ENCODE data around the gene ERCC2. TPM values are rescaled to one million over a fixed set of nuclear protein-coding genes. Genes with fewer than 3 reads are reported as not detected.

Gene ERCC2
- total and polyA plus RNA-seq, 7 donors = 4.2 to 12.9 (median 9.7) TPM

DNA sequence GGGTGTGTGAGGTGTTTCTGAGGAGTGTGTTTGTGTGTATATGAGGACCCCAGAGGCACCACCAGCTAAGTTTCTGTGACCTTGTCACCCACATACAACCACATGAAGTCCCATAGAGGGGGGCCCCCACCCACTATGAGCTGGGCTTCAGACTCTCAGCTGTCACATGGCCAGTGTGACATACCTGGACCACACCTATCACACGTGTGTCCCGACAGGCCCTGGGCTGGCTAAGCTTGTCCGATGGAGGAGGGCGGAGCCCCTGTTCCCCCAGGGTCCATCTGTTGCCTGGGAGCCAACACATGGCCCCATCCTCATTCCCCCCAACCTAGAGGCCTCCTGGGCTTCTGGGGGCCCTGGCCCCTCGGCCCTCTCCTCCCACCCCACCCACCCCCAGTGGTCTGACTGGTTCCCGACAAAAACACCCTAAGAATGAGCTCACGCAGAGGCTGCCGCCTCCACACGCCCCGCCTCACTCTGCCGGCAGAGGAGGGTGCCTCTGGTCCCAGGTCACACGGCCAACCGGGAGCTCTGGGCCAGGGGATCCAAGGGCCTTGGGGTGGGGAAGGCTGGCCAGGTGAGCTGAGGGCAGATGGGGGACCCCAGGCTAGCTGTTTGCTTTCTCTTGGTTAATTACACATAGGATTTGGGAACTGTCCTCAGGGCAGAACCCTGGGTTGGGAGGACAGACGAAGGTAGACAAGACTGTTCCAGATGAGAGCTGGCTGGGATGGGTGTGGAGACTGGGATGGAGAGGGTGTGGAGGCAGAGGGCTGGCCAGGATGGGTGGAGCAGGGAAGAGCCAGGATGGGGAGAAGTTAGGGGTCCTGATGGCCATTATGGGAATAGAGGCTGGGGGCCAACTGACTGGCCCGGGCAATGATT, 25.5 kb downstream of the ERCC2 start:
- no peak overlapping the region for H3K4me3 ChIP-seq
- intact Hi-C loops (cut with DNase I) = no loop called here
- no peaks in the 10 kb centered on the region for H3K9me3 ChIP-seq
- no peak overlapping the region for H3K27ac ChIP-seq
- DNase-seq = no peak
- TF ChIP-seq POLR2AphosphoS5 (IDR thresholded peaks at IDR 0.05) = no peak
- TF ChIP-seq POLR2A (IDR thresholded peaks at IDR 0.05) = no peak
- TF ChIP-seq, protein P1, sequence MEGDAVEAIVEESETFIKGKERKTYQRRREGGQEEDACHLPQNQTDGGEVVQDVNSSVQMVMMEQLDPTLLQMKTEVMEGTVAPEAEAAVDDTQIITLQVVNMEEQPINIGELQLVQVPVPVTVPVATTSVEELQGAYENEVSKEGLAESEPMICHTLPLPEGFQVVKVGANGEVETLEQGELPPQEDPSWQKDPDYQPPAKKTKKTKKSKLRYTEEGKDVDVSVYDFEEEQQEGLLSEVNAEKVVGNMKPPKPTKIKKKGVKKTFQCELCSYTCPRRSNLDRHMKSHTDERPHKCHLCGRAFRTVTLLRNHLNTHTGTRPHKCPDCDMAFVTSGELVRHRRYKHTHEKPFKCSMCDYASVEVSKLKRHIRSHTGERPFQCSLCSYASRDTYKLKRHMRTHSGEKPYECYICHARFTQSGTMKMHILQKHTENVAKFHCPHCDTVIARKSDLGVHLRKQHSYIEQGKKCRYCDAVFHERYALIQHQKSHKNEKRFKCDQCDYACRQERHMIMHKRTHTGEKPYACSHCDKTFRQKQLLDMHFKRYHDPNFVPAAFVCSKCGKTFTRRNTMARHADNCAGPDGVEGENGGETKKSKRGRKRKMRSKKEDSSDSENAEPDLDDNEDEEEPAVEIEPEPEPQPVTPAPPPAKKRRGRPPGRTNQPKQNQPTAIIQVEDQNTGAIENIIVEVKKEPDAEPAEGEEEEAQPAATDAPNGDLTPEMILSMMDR (IDR thresholded peaks at IDR 0.05) = no peak
- TF ChIP-seq EP300 (IDR thresholded peaks at IDR 0.05) = no peak
- WGBS, 2 donors = 21 to 46% methylated on average over 15 of the region's 15 CpGs
- H3K36me3 ChIP-seq = no peaks in the 10 kb centered on the region
- H3K27me3 ChIP-seq = peaks cover 23 to 61% (median 57%) of the 10 kb centered on the region in 3 donors
- peaks cover 0 to 14% (median 7%) of the 10 kb centered on the region in 4 donors for H3K4me1 ChIP-seq

DNA sequence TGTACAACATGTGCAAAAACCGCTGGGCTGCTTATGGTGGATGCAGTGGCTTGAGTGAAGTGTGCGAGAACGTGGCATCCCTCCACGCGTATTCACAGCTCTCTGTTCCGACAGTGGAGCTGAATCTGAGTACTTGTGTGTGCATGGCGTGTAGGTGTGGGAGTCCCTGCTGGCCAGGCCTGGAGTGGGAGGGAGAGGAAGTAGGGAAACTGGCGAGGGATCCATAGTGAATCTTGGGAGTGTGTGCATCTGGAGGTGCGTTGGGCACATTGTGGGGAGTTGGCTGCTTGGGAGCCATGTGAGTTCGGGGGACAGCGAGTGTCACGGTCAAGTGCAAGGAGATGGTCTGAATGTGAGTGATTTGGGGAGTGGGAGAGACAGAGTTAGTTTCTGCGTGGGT, 27.5 kb downstream of the ERCC2 start:
- no peaks in the 10 kb centered on the region for H3K9me3 ChIP-seq
- no peaks in the 10 kb centered on the region for H3K36me3 ChIP-seq
- H3K4me1 ChIP-seq = peaks cover 0 to 21% (median 10%) of the 10 kb centered on the region in 4 donors
- WGBS, 2 donors = 78 to 82% methylated on average over 13 of the region's 13 CpGs
- DNase-seq = no peak
- TF ChIP-seq EP300 (IDR thresholded peaks at IDR 0.05) = no peak
- TF ChIP-seq, protein P1 (IDR thresholded peaks at IDR 0.05) = no peak
- no peak for TF ChIP-seq POLR2A (IDR thresholded peaks at IDR 0.05)
- TF ChIP-seq POLR2AphosphoS5 (IDR thresholded peaks at IDR 0.05) = no peak
- no peak overlapping the region for H3K27ac ChIP-seq
- peaks cover 25 to 73% (median 52%) of the 10 kb centered on the region in 3 donors for H3K27me3 ChIP-seq
- intact Hi-C loops (cut with DNase I) = no loop called here
- no peak overlapping the region for H3K4me3 ChIP-seq

DNA sequence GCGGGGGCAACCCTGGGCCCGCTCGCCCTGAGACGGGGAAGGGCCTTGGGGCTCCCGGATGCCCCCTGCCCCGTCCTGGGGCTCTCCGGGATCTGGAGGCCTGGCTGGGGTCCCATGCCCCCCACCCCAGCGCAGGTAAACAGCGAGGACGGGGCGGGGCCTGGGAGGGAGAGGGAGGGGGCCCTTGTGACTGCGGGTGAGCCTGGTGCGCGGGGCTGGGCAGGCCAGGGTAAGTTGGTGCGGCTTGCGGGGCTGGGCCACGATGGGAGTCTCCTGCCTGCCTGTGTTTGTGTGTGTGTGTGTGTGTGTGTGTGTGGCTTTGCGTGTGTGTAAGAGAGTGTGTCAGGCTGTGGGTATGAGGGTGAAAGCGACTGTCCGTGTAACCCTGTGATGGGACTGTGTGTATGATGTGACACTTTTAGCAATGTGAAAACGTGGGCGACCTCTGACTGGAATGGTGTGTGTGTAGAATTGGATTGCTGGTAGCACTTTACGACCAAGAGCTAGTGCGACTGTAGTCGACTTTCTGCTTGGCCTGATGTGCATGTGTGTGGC, 29.4 kb downstream of the ERCC2 start:
- TF ChIP-seq POLR2AphosphoS5 (IDR thresholded peaks at IDR 0.05) (no peak), POLR2A (IDR thresholded peaks at IDR 0.05) (no peak), EP300 (IDR thresholded peaks at IDR 0.05) (no peak)
- TF ChIP-seq, protein P1 (IDR thresholded peaks at IDR 0.05) = no peak
- intact Hi-C loops (cut with DNase I) = no loop called here
- no peaks in the 10 kb centered on the region for H3K9me3 ChIP-seq
- H3K4me1 ChIP-seq = peaks cover 0 to 15% (median 10%) of the 10 kb centered on the region in 4 donors
- peaks cover 21 to 54% (median 35%) of the 10 kb centered on the region in 3 donors for H3K27me3 ChIP-seq
- H3K36me3 ChIP-seq = no peaks in the 10 kb centered on the region
- H3K4me3 ChIP-seq = peak overlapping the region in 2 of 4 donors; percentile 13 to 27
- 5 to 13% methylated on average over 25 of the region's 25 CpGs for WGBS, 2 donors
- no peak overlapping the region for H3K27ac ChIP-seq
- DNase-seq = no peak

DNA sequence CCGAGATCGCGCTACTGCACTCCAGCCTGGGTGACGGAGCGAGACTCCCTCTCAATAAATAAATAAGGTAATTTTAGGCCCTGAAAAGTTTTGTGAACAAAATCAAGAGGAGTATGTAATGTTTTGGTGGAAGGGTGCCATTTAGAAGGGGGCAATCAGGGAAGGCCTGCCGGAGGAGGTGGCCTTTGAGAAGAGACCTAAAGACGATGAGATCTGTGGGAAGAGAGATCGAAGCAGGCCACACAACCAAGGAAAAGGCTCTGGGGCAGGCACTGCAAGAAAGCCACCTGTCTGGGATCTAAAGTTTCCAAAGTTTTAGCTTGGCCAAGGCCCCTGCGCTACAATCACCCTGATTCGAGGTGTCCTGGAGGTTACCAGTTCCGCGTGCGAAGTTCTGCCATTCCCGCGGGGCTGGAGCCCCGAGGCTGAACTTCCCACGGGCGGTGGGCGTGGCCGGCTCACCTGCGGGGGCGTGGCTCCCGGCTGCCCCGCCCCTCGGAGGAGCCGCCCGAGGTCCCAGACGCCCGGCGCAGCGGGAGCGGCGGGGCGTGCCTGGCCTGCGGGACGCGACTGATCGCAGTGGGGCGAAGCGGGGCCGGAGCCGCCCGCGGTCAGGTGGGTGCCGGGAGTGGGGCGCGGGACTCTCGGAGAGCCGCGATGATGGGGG, 30.0 kb downstream of the ERCC2 start, which contains the start of gene KLC3:
TSS of gene KLC3 (plus strand) at position 519 of the 667 bp plus-strand sequence. CDS start 4,792 bp downstream, outside the sequence.
- H3K4me3 ChIP-seq = peak within 1 kb of the TSS in 2 of 4 donors; percentile 13 to 27
- no peak for TF ChIP-seq EP300 (IDR thresholded peaks at IDR 0.05)
- TF ChIP-seq POLR2A (IDR thresholded peaks at IDR 0.05) = no peak
- no peak for TF ChIP-seq POLR2AphosphoS5 (IDR thresholded peaks at IDR 0.05)
- TF ChIP-seq, protein P1 (IDR thresholded peaks at IDR 0.05) = no peak
- DNase-seq = no peak
- 8 to 11% methylated on average over 50 of the region's 50 CpGs for WGBS, 2 donors
- no peaks in the 10 kb centered on the region for H3K9me3 ChIP-seq
- H3K36me3 ChIP-seq = no peaks in the 10 kb centered on the region
- H3K4me1 ChIP-seq = peaks cover 0 to 15% (median 10%) of the 10 kb centered on the region in 4 donors
- H3K27me3 ChIP-seq = peaks cover 21 to 48% (median 29%) of the 10 kb centered on the region in 3 donors
- intact Hi-C loops (cut with DNase I) = no loop called here
- no peak within 1 kb of the TSS for H3K27ac ChIP-seq
